Neural progenitor cell (in vitro differentiated cells): ENCODE data around the gene NEDD4L. TPM values are rescaled to one million over a fixed set of nuclear protein-coding genes. Genes with fewer than 3 reads are reported as not detected.

ENCODE experiments used
- DNase-seq: peaks from one replicate; pipeline ENCODE4 v3.0.0-alpha.2; 2016; ENCODE audit warnings: low spot score
- H2AFZ ChIP-seq: fragments of 200-600 bp; sonication (generic); replicated peaks from 2 replicates; pipeline ENCODE4 v1.6.1; 2016; ENCODE audit warnings: antibody characterized with exemption
- H3F3A ChIP-seq: fragments of 200-600 bp; sonication (generic); 2 replicates; pipeline ENCODE4 v1.6.1; 2016; ENCODE audit warnings: antibody characterized with exemption, low read depth
- H3K27ac ChIP-seq: fragments of 200-600 bp; sonication (generic); 2 replicates; pipeline ENCODE4 v1.5.1; 2016; ENCODE audit warnings: mild to moderate bottlenecking
- H3K27me3 ChIP-seq: fragments of 200-600 bp; sonication (generic); 2 replicates; pipeline ENCODE4 v1.6.1; 2016; ENCODE audit warnings: mild to moderate bottlenecking, moderate library complexity
- H3K36me3 ChIP-seq: fragments of 200-600 bp; sonication (generic); 2 replicates; pipeline ENCODE4 v1.5.1; 2016
- H3K4me1 ChIP-seq: fragments of 200-600 bp; sonication (generic); 2 replicates; pipeline ENCODE4 v1.6.1; 2016; ENCODE audit warnings: mixed run types
- H3K4me2 ChIP-seq: fragments of 200-600 bp; sonication (generic); 2 replicates; pipeline ENCODE4 v1.6.1; 2016
- H3K4me3 ChIP-seq: fragments of 200-600 bp; sonication (generic); 2 replicates; pipeline ENCODE4 v1.5.1; 2016
- H3K79me2 ChIP-seq: fragments of 200-600 bp; sonication (generic); 2 replicates; pipeline ENCODE4 v1.6.1; 2016; ENCODE audit warnings: low read depth
- H3K9ac ChIP-seq: fragments of 200-600 bp; sonication (generic); 2 replicates; pipeline ENCODE4 v1.6.1; 2016
- H3K9me3 ChIP-seq: fragments of 200-600 bp; sonication (generic); 2 replicates; pipeline ENCODE4 v1.5.1; 2016; ENCODE audit warnings: low read depth
- H4K20me1 ChIP-seq: fragments of 200-600 bp; sonication (generic); 2 replicates; pipeline ENCODE4 v1.6.1; 2016; ENCODE audit warnings: low read depth
- H3K27ac Mint-ChIP-seq: 3 replicates; pipeline ENCODE4 v1.8.0; 2021; ENCODE audit warnings: mixed read lengths
- H3K27me3 Mint-ChIP-seq: 2 replicates; pipeline ENCODE4 v1.8.0; 2022; ENCODE audit warnings: low read depth, mild to moderate bottlenecking, inconsistent platforms, moderate library complexity, mixed read lengths; ENCODE audit not compliant: insufficient read depth
- H3K36me3 Mint-ChIP-seq: 3 replicates; pipeline ENCODE4 v1.8.0; 2021; ENCODE audit warnings: mixed read lengths
- H3K4me1 Mint-ChIP-seq: 3 replicates; pipeline ENCODE4 v1.8.0; 2021; ENCODE audit warnings: mixed read lengths
- H3K4me3 Mint-ChIP-seq: 3 replicates; pipeline ENCODE4 v1.8.0; 2021; ENCODE audit warnings: mild to moderate bottlenecking, moderate library complexity, mixed read lengths
- H3K9me3 Mint-ChIP-seq: 3 replicates; pipeline ENCODE4 v1.8.0; 2020; ENCODE audit warnings: mixed read lengths
- EZH2 ChIP-seq: fragments of 200-600 bp; sonication (generic); IDR thresholded peaks from 2 replicates; pipeline ENCODE4 v1.6.1; 2017; ENCODE audit warnings: antibody characterized with exemption, mild to moderate bottlenecking, moderate library complexity
- EZH2phosphoT487 ChIP-seq: fragments of 200-600 bp; sonication (generic); IDR thresholded peaks from 2 replicates; pipeline ENCODE4 v1.6.1; 2017; ENCODE audit warnings: antibody characterized with exemption
- total RNA-seq: library from RNA; depleted of rRNA; stranded (reverse); fragments of >200 nt; gene quantifications from 2 replicates; pipeline ENCODE4 v1.2.3, GENCODE V29; 2015; ENCODE audit warnings: low replicate concordance
- TF ChIP-seq, protein P1 (sequence below): fragments of 200-600 bp; sonication (generic); IDR thresholded peaks from 2 replicates; pipeline ENCODE4 v1.5.1; 2017; ENCODE audit warnings: antibody characterized with exemption, mild to moderate bottlenecking

The NEDD4L gene
- total RNA-seq, 1 donor from 2014 or later, result 55.5 TPM

- TF ChIP-seq, protein P1, sequence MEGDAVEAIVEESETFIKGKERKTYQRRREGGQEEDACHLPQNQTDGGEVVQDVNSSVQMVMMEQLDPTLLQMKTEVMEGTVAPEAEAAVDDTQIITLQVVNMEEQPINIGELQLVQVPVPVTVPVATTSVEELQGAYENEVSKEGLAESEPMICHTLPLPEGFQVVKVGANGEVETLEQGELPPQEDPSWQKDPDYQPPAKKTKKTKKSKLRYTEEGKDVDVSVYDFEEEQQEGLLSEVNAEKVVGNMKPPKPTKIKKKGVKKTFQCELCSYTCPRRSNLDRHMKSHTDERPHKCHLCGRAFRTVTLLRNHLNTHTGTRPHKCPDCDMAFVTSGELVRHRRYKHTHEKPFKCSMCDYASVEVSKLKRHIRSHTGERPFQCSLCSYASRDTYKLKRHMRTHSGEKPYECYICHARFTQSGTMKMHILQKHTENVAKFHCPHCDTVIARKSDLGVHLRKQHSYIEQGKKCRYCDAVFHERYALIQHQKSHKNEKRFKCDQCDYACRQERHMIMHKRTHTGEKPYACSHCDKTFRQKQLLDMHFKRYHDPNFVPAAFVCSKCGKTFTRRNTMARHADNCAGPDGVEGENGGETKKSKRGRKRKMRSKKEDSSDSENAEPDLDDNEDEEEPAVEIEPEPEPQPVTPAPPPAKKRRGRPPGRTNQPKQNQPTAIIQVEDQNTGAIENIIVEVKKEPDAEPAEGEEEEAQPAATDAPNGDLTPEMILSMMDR, result no peak
- TF ChIP-seq EZH2phosphoT487 (no peak), EZH2 (no peak)
- H3K79me2 ChIP-seq, result no peaks in the 10 kb centered on the region
Observed at GRCh38 chr18:58209326-58209725, 165.3 kb downstream of the NEDD4L start.

DNA sequence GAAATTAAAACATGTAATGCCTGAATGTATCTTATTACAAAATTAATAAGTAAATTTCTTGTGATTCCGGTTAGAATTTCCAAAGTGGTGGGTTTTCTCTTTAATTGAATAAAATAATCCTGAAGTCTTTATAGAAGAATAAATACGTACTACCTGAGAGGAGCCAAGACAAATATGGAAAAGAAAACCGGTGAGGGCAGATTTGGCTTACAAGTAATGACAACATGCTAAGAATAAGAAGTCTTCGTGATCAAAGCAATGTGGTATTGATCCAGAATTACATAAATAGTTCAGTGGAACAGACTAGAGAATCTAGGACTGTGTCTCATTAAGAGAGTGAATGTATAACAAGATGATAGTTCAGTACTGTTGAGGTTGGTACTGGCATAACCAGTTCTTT, 167.5 kb downstream of the NEDD4L start:
- Histone ChIP-seq H4K20me1 (peaks cover 3% of the 10 kb centered on the region), H2AFZ (no peak overlapping the region), H3F3A (peaks cover 5% of the 10 kb centered on the region), H3K4me1 (peaks cover 16% of the 10 kb centered on the region), H3K27ac (no peak overlapping the region), H3K4me3 (no peak overlapping the region), H3K9ac (no peak overlapping the region), H3K4me2 (no peak overlapping the region), H3K79me2 (no peaks in the 10 kb centered on the region), H3K9me3 (no peaks in the 10 kb centered on the region), H3K27me3 (no peaks in the 10 kb centered on the region), H3K36me3 (no peaks in the 10 kb centered on the region)
- peaks cover 21% of the 10 kb centered on the region for H3K4me1 Mint-ChIP-seq
- no peaks in the 10 kb centered on the region for H3K36me3 Mint-ChIP-seq
- H3K4me3 Mint-ChIP-seq, result no peak overlapping the region
- no peaks in the 10 kb centered on the region for H3K9me3 Mint-ChIP-seq
- no peak overlapping the region for H3K27ac Mint-ChIP-seq
- peaks cover 2% of the 10 kb centered on the region for H3K27me3 Mint-ChIP-seq
- TF ChIP-seq, protein P1, result no peak
- TF ChIP-seq EZH2, result no peak
- TF ChIP-seq EZH2phosphoT487, result no peak
- DNase-seq, result no peak

More at GRCh38 chr18:58209326-58209725, 165.3 kb downstream of the NEDD4L start:
- Mint-ChIP-seq H3K27ac (no peak overlapping the region), H3K4me1 (peaks cover 16% of the 10 kb centered on the region), H3K36me3 (no peaks in the 10 kb centered on the region), H3K9me3 (no peaks in the 10 kb centered on the region), H3K27me3 (peaks cover 2% of the 10 kb centered on the region), H3K4me3 (no peak overlapping the region)
- no peak overlapping the region for H3K9ac ChIP-seq
- no peak overlapping the region for H3K4me2 ChIP-seq
- H3F3A ChIP-seq, result peaks cover 5% of the 10 kb centered on the region
- peaks cover 3% of the 10 kb centered on the region for H4K20me1 ChIP-seq
- peaks cover 7% of the 10 kb centered on the region for H3K4me1 ChIP-seq
- no peaks in the 10 kb centered on the region for H3K27me3 ChIP-seq
- H2AFZ ChIP-seq, result no peak overlapping the region
- no peaks in the 10 kb centered on the region for H3K9me3 ChIP-seq
- DNase-seq, result no peak
- no peak overlapping the region for H3K4me3 ChIP-seq
- H3K27ac ChIP-seq, result no peak overlapping the region
- H3K36me3 ChIP-seq, result no peaks in the 10 kb centered on the region

DNA sequence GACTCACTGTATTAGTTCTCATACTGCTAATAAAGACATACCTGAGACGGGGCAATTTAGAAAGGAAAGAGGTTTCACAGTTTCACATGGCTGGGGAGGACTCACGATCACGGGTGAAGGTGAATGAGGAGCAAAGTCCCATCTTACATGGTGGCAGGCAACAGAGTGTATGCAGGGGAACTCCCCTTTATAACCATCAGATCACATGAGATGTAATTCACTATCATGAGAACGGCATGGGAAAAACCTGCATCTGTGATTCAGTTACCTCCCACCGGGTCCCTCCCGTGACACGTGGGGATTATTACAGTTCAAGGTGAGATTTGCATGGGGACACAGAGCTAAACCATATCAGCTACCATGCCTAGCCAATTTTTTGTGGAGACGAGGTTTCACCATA, 168.2 kb downstream of the NEDD4L start:
- Histone ChIP-seq H3K79me2 (no peaks in the 10 kb centered on the region), H3K9ac (no peak overlapping the region), H3K4me2 (no peak overlapping the region), H3K4me1 (peaks cover 16% of the 10 kb centered on the region), H3K9me3 (no peaks in the 10 kb centered on the region), H3K4me3 (no peak overlapping the region), H3F3A (peaks cover 5% of the 10 kb centered on the region), H2AFZ (no peak overlapping the region), H3K36me3 (no peaks in the 10 kb centered on the region), H4K20me1 (peaks cover 3% of the 10 kb centered on the region), H3K27ac (no peak overlapping the region), H3K27me3 (no peaks in the 10 kb centered on the region)
- Mint-ChIP-seq H3K36me3 (no peaks in the 10 kb centered on the region), H3K27ac (no peak overlapping the region), H3K4me1 (peaks cover 22% of the 10 kb centered on the region), H3K4me3 (no peak overlapping the region), H3K9me3 (no peaks in the 10 kb centered on the region), H3K27me3 (peaks cover 1% of the 10 kb centered on the region)
- TF ChIP-seq EZH2 (no peak), EZH2phosphoT487 (no peak)
- TF ChIP-seq, protein P1, result no peak
- DNase-seq, result no peak
